ENCODE measurements around the gene MAPK12.

DNA sequence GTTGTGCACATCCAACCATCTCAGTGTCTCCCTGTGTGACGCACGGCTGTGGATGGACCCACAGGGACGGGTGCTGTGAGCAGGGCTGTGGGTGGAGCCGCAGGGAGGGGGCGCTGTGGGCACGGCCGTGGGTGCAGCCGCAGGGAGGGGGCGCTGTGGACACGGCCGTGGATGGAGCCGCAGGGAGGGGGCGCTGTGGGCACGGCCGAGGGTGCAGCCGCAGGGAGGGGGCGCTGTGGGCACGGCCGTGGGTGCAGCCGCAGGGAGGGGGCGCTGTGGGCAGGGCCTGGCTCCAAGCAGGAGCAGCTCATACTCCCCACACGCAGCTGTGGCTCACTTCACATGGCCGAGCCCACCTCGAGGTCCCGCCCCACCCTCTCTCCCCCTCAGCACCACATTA lies 14.7 kb upstream of the MAPK12 start:
- TF ChIP-seq POLR2A (IDR thresholded peaks at IDR 0.05) = no peak
- peak in 1 of 3 donors; percentile 27 for TF ChIP-seq POLR2AphosphoS5 (IDR thresholded peaks at IDR 0.05)
- peak in 8 of 11 experiments; percentile 15 to 85 (median 75) for TF ChIP-seq CTCF (IDR thresholded peaks at IDR 0.05 in 8 of 11, conservative IDR thresholded peaks at IDR 0.05 in 3 of 11)
